Measurements from ENCODE around the gene LGI2. TPM values are rescaled to one million over a fixed set of nuclear protein-coding genes. Genes with fewer than 3 reads are reported as not detected.

The LGI2 gene
- polyA plus RNA-seq, 1 donor from 2014 or later = 10.3 TPM

- no peak overlapping the region for H2AFZ ChIP-seq (ENCODE audit: low read depth, low read length)
- no peak overlapping the region for H3K4me3 ChIP-seq (ENCODE audit: low read length)
- H3K4me2 ChIP-seq (ENCODE audit: low read length) = no peak overlapping the region
- TF ChIP-seq CTCF (IDR thresholded peaks at IDR 0.05; ENCODE audit: poor library complexity, severe bottlenecking) = no peak
- TF ChIP-seq SMC3 (conservative IDR thresholded peaks at IDR 0.05; ENCODE audit: poor library complexity) = no peak
- no peak for TF ChIP-seq TAF1 (IDR thresholded peaks at IDR 0.05; ENCODE audit: low read depth)
- no peak for TF ChIP-seq RAD21 (conservative IDR thresholded peaks at IDR 0.05)
- no peak for TF ChIP-seq EP300 (conservative IDR thresholded peaks at IDR 0.05; ENCODE audit: poor library complexity, severe bottlenecking)
- TF ChIP-seq REST (IDR thresholded peaks at IDR 0.05; ENCODE audit: borderline replicate concordance) = no peak
- TF ChIP-seq POLR2AphosphoS5 (IDR thresholded peaks at IDR 0.05) = no peak
- TF ChIP-seq MXI1 (conservative IDR thresholded peaks at IDR 0.05; ENCODE audit: poor library complexity, severe bottlenecking) = no peak
- TF ChIP-seq EZH2 (IDR thresholded peaks at IDR 0.05; ENCODE audit: borderline replicate concordance, insufficient read depth, low read length, poor library complexity, severe bottlenecking) = no peak
- no peaks in the 10 kb centered on the region for H3K36me3 ChIP-seq (ENCODE audit: insufficient read depth, low read length)
- H3K9me3 ChIP-seq (ENCODE audit: low read length) = no peaks in the 10 kb centered on the region
- no peaks in the 10 kb centered on the region for H3K79me2 ChIP-seq (replicated peaks; ENCODE audit: insufficient read depth, low read length)
- H3K27ac ChIP-seq (ENCODE audit: low read length) = no peak overlapping the region
- H3K27me3 ChIP-seq (ENCODE audit: insufficient read depth, low read depth, low read length) = no peaks in the 10 kb centered on the region
- no peak overlapping the region for H3K9ac ChIP-seq (ENCODE audit: low read length)
- no peaks in the 10 kb centered on the region for H4K20me1 ChIP-seq (ENCODE audit: insufficient read depth)
- no peaks in the 10 kb centered on the region for H3K9me2 ChIP-seq (ENCODE audit: insufficient read depth, low read length)
- no peaks in the 10 kb centered on the region for H3F3A ChIP-seq (ENCODE audit: insufficient read depth, low read length, poor library complexity, severe bottlenecking)
Observed at GRCh38 chr4:25060241-25060962, 29.7 kb upstream of the LGI2 start.

GRCh38 chr4:25059791-25060190 is 29.0 kb upstream of the LGI2 start:
- no peaks in the 10 kb centered on the region for H3K79me2 ChIP-seq (replicated peaks; ENCODE audit: insufficient read depth, low read length)
- no peaks in the 10 kb centered on the region for H3K9me2 ChIP-seq (ENCODE audit: insufficient read depth, low read length)
- no peak overlapping the region for H2AFZ ChIP-seq (ENCODE audit: low read depth, low read length)
- no peaks in the 10 kb centered on the region for H3K9me3 ChIP-seq (ENCODE audit: low read length)
- H3K4me3 ChIP-seq (ENCODE audit: low read length) = no peak overlapping the region
- H3F3A ChIP-seq (ENCODE audit: insufficient read depth, low read length, poor library complexity, severe bottlenecking) = no peaks in the 10 kb centered on the region
- H4K20me1 ChIP-seq (ENCODE audit: insufficient read depth) = no peaks in the 10 kb centered on the region
- H3K4me2 ChIP-seq (ENCODE audit: low read length) = no peak overlapping the region
- no peak overlapping the region for H3K9ac ChIP-seq (ENCODE audit: low read length)
- no peaks in the 10 kb centered on the region for H3K27me3 ChIP-seq (ENCODE audit: insufficient read depth, low read depth, low read length)
- H3K27ac ChIP-seq (ENCODE audit: low read length) = no peak overlapping the region
- TF ChIP-seq CTCF (IDR thresholded peaks at IDR 0.05; ENCODE audit: poor library complexity, severe bottlenecking) = no peak
- no peak for TF ChIP-seq EP300 (conservative IDR thresholded peaks at IDR 0.05; ENCODE audit: poor library complexity, severe bottlenecking)
- TF ChIP-seq POLR2AphosphoS5 (IDR thresholded peaks at IDR 0.05) = no peak
- TF ChIP-seq REST (IDR thresholded peaks at IDR 0.05; ENCODE audit: borderline replicate concordance) = no peak
- TF ChIP-seq EZH2 (IDR thresholded peaks at IDR 0.05; ENCODE audit: borderline replicate concordance, insufficient read depth, low read length, poor library complexity, severe bottlenecking) = no peak
- no peaks in the 10 kb centered on the region for H3K36me3 ChIP-seq (ENCODE audit: insufficient read depth, low read length)

All from neural cell (in vitro differentiated cells).